ENCODE measurements around the gene NRXN3.

NRXN3 gene

GRCh38 chr14:79575032-79575431 lies 1404.9 kb downstream of the NRXN3 start:
- no peak for DNase-seq

GRCh38 chr14:79576424-79576823 lies 1406.3 kb downstream of the NRXN3 start:
- no peak for DNase-seq

- no peak for DNase-seq
Measured at GRCh38 chr14:79578470-79578869, 1408.3 kb downstream of the NRXN3 start.

GRCh38 chr14:79580414-79580813 lies 1410.2 kb downstream of the NRXN3 start:
- no peak for DNase-seq

GRCh38 chr14:79580906-79581305 lies 1410.7 kb downstream of the NRXN3 start:
- DNase-seq = no peak

- DNase-seq = no peak
Measured at GRCh38 chr14:79581912-79582576, 1411.9 kb downstream of the NRXN3 start.

GRCh38 chr14:79583738-79584408 lies 1413.7 kb downstream of the NRXN3 start:
- DNase-seq = no peak

GRCh38 chr14:79584679-79585078 lies 1414.5 kb downstream of the NRXN3 start:
- DNase-seq = no peak

- DNase-seq = no peak
Measured at GRCh38 chr14:79585845-79586244, 1415.7 kb downstream of the NRXN3 start.

GRCh38 chr14:79586416-79586815 lies 1416.2 kb downstream of the NRXN3 start:
- peak; percentile 81 for DNase-seq

- DNase-seq = peak; percentile 55
Measured at GRCh38 chr14:79586989-79587598, 1416.9 kb downstream of the NRXN3 start.

- no peak for DNase-seq
Measured at GRCh38 chr14:79587875-79588274, 1417.7 kb downstream of the NRXN3 start.

- DNase-seq = no peak
Measured at GRCh38 chr14:79588398-79588797, 1418.2 kb downstream of the NRXN3 start.

- DNase-seq = no peak
Measured at GRCh38 chr14:79596551-79596950, 1426.4 kb downstream of the NRXN3 start.

- DNase-seq = no peak
Measured at GRCh38 chr14:79597566-79597965, 1427.4 kb downstream of the NRXN3 start.

GRCh38 chr14:79598339-79598738 lies 1428.2 kb downstream of the NRXN3 start:
- DNase-seq = no peak

GRCh38 chr14:79599239-79599638 lies 1429.1 kb downstream of the NRXN3 start:
- DNase-seq = no peak

GRCh38 chr14:79600406-79600805 lies 1430.2 kb downstream of the NRXN3 start:
- DNase-seq = no peak

GRCh38 chr14:79601579-79601978 lies 1431.4 kb downstream of the NRXN3 start:
- DNase-seq = no peak

- DNase-seq = no peak
Measured at GRCh38 chr14:79602045-79602444, 1431.9 kb downstream of the NRXN3 start.

- DNase-seq = no peak
Measured at GRCh38 chr14:79602742-79603141, 1432.6 kb downstream of the NRXN3 start.

- peak; percentile 99 for DNase-seq
Measured at GRCh38 chr14:79605849-79606248, 1435.7 kb downstream of the NRXN3 start.

GRCh38 chr14:79608446-79608845 lies 1438.3 kb downstream of the NRXN3 start:
- DNase-seq = no peak

GRCh38 chr14:79613625-79614024 lies 1443.5 kb downstream of the NRXN3 start:
- no peak for DNase-seq
